ENCODE results near the gene CCDC106.

DNA sequence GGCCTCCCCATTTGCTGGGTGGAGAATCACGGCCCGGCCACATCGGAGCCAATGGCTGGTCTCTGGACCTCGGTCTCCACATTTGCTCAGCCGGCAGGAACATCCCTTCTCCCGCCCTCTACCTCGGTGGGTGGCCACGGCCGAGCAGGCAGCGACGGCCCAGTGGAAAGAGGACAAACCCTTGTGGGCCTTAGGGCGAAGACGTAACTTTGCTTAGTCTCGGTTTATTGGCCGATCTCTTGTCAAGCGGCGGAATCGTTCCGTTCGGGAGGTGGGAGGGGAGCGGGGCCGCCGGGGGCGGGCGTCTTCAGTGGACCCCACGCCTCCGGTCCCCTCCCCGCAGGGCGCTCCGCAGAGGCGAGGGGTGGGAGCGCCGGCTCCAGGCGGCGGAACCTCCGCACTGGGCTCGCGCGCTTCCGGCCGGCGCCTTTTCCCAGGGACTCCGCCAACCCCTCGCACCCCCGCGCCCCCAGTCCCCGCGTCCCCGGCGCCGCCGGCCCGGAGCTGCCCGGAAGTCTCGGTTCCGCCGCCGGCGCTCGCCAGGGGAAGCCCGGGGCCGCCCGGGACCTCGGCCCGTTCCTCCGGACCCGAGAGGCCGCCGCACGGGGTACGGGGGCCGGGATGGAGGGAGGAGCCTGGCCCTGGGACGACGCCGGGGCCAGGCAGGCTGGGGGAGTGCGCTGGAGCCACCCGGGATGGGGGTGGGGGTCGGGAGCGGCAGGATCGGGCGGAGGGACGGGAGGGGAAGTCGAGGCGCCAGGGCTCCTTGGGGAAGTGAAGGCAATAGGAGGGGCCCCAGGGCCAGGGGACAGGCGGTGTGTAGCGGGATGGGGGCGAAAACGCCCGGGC, 7.2 kb upstream of the CCDC106 start, which contains the start of gene ZNF580:
- TF ChIP-seq, protein P1, sequence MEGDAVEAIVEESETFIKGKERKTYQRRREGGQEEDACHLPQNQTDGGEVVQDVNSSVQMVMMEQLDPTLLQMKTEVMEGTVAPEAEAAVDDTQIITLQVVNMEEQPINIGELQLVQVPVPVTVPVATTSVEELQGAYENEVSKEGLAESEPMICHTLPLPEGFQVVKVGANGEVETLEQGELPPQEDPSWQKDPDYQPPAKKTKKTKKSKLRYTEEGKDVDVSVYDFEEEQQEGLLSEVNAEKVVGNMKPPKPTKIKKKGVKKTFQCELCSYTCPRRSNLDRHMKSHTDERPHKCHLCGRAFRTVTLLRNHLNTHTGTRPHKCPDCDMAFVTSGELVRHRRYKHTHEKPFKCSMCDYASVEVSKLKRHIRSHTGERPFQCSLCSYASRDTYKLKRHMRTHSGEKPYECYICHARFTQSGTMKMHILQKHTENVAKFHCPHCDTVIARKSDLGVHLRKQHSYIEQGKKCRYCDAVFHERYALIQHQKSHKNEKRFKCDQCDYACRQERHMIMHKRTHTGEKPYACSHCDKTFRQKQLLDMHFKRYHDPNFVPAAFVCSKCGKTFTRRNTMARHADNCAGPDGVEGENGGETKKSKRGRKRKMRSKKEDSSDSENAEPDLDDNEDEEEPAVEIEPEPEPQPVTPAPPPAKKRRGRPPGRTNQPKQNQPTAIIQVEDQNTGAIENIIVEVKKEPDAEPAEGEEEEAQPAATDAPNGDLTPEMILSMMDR (IDR thresholded peaks at IDR 0.05), result no peak
- TF ChIP-seq POLR2AphosphoS5 (IDR thresholded peaks at IDR 0.05; ENCODE audit: low read depth, low read length), result no peak; the same call in 1 of the 2 replicates
- TF ChIP-seq, protein P2, sequence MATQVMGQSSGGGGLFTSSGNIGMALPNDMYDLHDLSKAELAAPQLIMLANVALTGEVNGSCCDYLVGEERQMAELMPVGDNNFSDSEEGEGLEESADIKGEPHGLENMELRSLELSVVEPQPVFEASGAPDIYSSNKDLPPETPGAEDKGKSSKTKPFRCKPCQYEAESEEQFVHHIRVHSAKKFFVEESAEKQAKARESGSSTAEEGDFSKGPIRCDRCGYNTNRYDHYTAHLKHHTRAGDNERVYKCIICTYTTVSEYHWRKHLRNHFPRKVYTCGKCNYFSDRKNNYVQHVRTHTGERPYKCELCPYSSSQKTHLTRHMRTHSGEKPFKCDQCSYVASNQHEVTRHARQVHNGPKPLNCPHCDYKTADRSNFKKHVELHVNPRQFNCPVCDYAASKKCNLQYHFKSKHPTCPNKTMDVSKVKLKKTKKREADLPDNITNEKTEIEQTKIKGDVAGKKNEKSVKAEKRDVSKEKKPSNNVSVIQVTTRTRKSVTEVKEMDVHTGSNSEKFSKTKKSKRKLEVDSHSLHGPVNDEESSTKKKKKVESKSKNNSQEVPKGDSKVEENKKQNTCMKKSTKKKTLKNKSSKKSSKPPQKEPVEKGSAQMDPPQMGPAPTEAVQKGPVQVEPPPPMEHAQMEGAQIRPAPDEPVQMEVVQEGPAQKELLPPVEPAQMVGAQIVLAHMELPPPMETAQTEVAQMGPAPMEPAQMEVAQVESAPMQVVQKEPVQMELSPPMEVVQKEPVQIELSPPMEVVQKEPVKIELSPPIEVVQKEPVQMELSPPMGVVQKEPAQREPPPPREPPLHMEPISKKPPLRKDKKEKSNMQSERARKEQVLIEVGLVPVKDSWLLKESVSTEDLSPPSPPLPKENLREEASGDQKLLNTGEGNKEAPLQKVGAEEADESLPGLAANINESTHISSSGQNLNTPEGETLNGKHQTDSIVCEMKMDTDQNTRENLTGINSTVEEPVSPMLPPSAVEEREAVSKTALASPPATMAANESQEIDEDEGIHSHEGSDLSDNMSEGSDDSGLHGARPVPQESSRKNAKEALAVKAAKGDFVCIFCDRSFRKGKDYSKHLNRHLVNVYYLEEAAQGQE (IDR thresholded peaks at IDR 0.05; ENCODE audit: insufficient read depth in 1 of 2, low read depth in 2 of 2, low read length in 1 of 2), result 0 out of 4 replicates have a peak, but pooled peaks of 1 of the 2 experiments have one; percentile 28
